Fibroblast of skin of left quadriceps (primary cell): ENCODE measurements around the gene ITGAE.

Source experiments
- DNase-seq, 2 experiments: peaks; one replicate each; pipeline ENCODE4 v3.0.0-alpha.2; 2013; ENCODE audit warnings: low read depth in 2 of 2

ITGAE gene

GRCh38 chr17:3817851-3818605 is 17.0 kb upstream of the ITGAE start:
- DNase-seq = no peak

DNA sequence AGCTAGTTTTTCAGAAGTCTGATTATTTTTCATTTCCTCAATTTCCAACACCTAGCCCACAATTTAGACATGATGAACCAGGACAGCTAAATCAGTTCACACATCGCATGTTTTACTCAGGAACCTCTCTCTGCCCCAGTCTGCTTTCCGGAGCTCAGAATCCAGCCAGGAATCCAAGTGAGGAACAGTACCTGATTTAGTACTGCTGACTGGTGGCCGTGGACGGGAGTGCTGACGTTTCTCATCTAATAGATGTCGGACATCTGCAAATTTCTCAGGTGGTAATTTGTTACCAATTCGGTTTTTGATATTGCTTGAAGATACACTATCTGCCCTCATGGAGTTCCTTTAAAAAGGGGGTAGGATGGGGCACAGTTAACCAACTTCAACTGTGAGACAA is 14.9 kb upstream of the ITGAE start:
- DNase-seq = no peak

DNA sequence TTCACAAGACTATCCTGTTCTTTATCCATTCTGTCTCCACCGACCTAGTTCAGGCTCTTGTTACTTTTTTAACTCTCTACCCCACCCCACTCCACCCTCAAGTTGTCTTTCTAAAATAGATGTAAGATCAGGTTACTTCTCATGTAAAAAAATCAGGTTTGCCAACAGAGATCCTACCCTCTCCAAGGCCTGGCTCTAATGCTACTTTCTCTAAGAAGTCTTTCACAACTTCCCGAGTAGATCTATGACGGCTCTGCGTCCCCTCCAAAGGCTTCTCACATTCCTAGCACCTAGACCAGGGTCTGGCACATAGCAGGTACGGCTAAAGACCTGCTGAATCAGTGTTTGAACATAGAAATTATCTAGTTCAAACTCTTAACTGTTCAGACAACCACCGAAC is 14.1 kb upstream of the ITGAE start:
- DNase-seq = no peak

DNA sequence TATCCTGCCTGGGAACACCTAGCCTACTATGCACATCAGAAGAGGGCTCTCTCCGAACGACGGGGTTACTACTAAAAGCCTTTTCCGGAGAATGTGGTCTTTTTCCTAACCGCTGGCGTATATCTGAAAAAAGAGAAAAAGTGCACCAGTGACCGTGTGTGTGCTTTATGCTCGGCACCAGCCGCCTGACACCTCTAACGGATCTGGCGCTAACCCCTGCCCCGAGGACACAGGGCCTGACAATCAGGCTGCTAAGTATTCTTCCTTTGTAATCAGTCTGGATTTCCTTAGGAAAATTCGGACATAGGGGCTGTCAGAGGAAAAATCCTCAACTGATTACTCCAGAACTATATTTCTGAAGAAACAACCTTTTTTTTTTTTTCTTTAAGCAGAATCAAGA is 13.4 kb upstream of the ITGAE start:
- no peak for DNase-seq

- DNase-seq = no peak
These were observed 12.2 kb upstream of the ITGAE start for GRCh38 chr17:3813171-3813570.

- no peak for DNase-seq
These were observed 11.8 kb upstream of the ITGAE start for GRCh38 chr17:3812771-3813170.

DNA sequence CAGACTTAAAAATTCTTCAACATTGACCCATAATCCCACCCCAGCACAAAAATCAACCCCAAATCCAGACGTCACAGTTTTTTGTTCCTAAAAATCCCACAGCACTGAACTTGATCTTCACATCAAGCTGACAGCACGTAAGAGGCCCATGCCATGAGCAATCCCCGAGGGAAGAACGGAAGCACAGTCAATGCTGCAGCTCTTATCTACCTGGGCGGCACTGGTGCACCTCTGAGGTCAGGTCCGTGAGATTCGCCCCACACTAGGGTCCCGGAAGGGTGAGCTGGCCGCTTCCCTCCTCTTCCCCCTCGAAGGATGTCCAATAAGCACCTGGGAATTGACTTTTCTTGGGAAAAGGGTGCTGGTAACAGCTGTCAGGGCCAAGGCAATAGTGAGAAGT is 11.3 kb upstream of the ITGAE start:
- no peak for DNase-seq

GRCh38 chr17:3810019-3810418 is 9.0 kb upstream of the ITGAE start:
- no peak for DNase-seq

DNA sequence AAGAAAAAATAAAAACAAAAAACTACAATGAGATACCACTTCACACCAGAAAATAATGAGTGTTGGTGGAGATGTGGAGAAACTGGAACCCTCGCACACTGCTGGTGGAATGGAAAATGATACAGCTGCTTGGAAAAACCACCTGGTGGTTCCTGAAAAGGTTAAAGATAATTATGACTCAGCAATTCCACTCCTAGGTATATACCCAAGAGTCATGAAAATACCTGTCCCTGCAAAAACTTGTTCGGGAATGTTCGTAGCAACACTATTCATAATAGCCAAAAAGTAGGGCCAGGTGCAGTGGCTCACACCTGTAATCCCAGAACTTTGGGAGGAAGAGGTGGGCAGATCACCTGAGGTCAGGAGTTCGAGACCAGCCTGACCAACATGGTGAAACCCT is 8.1 kb upstream of the ITGAE start:
- no peak for DNase-seq

- no peak for DNase-seq
These were observed 7.7 kb upstream of the ITGAE start for GRCh38 chr17:3808701-3809100.

- no peak for DNase-seq
These were observed 4.6 kb upstream of the ITGAE start for GRCh38 chr17:3805581-3805980.

DNA sequence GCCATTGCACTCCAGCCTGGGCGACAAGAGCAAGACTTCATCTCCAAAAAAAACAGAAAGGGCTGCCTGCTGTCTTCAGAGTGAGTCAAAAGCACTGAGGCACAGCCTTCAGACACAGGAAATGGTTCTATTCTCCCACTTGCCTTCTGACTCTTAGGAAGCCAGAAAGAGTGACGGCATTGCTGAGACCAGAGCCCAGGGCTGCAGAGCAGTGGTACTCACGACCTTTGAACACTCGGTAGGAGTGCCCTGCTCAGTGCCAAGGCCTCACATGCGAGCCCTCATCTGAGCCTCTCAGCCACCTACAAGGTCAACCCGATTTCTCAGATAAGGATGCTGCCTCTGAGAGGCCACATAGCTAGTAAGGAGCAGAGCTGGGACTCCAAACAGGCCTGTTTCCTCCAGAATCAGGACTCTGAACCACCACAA is 3.5 kb upstream of the ITGAE start:
- no peak for DNase-seq

- no peak for DNase-seq
These were observed 2.3 kb upstream of the ITGAE start for GRCh38 chr17:3803308-3803640.

DNA sequence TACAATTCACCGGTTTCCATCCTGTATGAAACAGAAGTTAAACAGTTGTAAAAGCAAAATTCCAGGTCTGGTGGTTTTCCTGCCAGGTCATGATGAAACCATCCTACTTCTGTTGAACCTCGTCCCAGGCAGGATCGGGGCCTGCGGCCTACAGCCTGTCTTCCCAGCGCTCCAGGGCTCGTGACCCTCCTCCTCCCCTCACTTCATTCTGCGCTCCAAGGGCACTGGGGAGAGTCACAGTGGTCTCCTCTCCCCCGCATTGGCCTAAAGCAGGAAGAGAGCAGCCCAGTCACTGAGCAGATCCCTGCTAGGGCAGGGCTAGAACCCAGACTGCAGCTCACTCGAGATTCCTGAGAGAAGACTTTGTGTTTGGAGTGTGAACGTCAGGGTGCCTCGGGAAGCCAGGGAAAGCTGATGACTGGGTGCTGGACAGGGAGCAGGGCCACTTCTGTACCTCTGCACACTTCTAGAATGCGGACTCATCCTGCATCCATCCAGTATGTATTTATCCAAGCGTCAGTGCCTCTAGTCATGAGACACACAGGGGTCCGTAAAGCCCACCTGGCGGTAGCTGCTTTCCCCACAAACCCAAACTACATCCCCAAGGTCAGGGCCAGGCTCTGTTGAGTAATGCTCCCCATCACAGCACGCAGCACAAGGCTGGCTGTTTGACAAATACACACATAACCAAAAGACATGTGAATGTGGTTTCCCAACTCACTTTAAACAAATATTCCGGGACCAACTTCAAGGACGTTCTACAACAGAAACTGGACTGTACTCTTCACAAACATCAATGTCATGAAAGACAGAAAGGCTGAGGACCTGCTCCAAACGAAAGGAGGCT is 1.7 kb upstream of the ITGAE start:
- DNase-seq = peak; percentile 45 to 49

DNA sequence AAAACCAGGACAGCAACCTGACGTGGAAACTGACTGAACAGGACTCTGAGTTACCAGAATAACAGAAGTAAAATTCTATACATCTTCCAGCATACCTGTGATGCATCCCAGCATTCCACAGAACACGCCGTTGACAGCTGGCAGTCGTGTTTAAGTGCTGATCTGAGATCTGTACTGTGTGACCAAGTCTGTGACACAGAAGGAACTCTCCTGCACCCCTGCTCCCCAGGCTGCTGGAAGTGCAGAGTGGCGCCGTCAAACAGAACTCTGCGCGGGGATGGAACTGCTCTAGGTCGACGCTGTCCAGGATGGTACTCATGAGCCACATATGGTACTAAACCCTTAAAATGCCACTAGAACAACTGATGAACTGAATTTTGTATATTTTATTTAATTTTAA is 804 bp upstream of the ITGAE start:
- DNase-seq = no peak

DNA sequence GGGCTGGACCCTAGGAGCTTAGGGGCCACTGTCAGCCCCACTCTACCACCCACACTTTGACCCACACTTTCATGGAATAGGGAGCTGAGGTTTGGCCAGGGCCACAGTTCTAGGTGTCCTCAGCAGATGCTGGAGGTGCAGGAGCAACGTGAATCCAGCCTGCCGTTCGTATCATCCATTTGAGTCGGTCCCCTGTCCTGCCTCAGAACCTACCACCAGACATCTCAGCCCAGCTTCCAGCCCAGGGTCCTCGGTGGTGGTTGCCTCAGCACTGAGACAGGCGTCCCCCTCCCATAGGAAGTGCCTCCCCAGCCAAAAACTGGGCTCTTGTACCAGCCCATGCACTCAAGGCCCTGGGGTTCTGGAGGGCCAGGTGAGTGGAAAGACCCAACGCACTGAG is 359 bp upstream of the ITGAE start:
- no peak for DNase-seq

- DNase-seq = no peak
These were observed 1.6 kb downstream of the ITGAE start for GRCh38 chr17:3799181-3799945.

- DNase-seq = no peak
These were observed 2.5 kb downstream of the ITGAE start for GRCh38 chr17:3798273-3799180.

GRCh38 chr17:3796822-3797170 is 4.2 kb downstream of the ITGAE start:
- no peak for DNase-seq

- DNase-seq = no peak
These were observed 4.7 kb downstream of the ITGAE start for GRCh38 chr17:3796110-3796821.
